Thyroid gland (tissue), 4 donors: ENCODE results near the gene GRIA4.
"Not testable (repeated sequence)": the region's sequence is repeated elsewhere in the genome, so short reads cannot be mapped to it uniquely, and the experiment has no call there.

Experiments
- POLR2A ChIP-seq, 2 donors: fragments of 450-650 bp; IDR thresholded peaks; one replicate each; pipeline ENCODE4 v1.6.1; 2017; ENCODE audit warnings: antibody characterized with exemption in 2 of 2, mild to moderate bottlenecking in 2 of 2, moderate library complexity in 1 of 2
- TF ChIP-seq, protein P1 (sequence below), 6 experiments: fragments of 200-600 bp in 3 of 6; fragments of 450-650 bp in 3 of 6; sonication (generic) in 3 of 6; IDR thresholded peaks; one replicate each; pipeline ENCODE4 v1.5.1; 2016 to 2019; ENCODE audit warnings: antibody characterized with exemption in 6 of 6, mild to moderate bottlenecking in 2 of 6, inconsistent platforms in 1 of 6, moderate library complexity in 1 of 6

DNA sequence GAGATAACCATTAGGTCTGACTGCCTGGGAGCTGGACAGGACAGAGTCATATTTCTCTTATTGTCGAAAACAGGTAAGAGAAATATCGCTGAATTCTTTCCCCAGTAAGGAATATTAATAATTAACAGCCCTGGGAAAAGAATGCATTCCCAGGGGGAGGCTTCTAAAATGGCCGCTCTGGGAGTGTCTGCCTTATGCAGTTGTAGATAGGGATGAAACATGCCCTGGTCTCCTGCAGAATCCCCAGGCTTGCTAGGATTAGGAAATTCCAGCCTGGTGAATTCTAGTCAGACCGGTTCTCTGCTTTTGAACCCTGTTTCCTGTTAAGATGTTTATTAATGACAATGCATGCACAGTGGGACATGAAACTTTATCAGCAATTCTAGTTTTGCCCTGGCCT lies 393.2 kb downstream of the GRIA4 start:
- not testable (repeated sequence) for TF ChIP-seq POLR2A (IDR thresholded peaks at IDR 0.05)
- TF ChIP-seq, protein P1, sequence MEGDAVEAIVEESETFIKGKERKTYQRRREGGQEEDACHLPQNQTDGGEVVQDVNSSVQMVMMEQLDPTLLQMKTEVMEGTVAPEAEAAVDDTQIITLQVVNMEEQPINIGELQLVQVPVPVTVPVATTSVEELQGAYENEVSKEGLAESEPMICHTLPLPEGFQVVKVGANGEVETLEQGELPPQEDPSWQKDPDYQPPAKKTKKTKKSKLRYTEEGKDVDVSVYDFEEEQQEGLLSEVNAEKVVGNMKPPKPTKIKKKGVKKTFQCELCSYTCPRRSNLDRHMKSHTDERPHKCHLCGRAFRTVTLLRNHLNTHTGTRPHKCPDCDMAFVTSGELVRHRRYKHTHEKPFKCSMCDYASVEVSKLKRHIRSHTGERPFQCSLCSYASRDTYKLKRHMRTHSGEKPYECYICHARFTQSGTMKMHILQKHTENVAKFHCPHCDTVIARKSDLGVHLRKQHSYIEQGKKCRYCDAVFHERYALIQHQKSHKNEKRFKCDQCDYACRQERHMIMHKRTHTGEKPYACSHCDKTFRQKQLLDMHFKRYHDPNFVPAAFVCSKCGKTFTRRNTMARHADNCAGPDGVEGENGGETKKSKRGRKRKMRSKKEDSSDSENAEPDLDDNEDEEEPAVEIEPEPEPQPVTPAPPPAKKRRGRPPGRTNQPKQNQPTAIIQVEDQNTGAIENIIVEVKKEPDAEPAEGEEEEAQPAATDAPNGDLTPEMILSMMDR (IDR thresholded peaks at IDR 0.05), result not testable (repeated sequence)
